ENCODE data around the gene MRPL23. TPM values are rescaled to one million over a fixed set of nuclear protein-coding genes. Genes with fewer than 3 reads are reported as not detected.

Gene MRPL23
- total and polyA plus RNA-seq, 2 of the 8 experiments (the other 6 are each of a cell fraction or from before 2014, with no cell fraction given): 86.4 to 244 TPM

DNA sequence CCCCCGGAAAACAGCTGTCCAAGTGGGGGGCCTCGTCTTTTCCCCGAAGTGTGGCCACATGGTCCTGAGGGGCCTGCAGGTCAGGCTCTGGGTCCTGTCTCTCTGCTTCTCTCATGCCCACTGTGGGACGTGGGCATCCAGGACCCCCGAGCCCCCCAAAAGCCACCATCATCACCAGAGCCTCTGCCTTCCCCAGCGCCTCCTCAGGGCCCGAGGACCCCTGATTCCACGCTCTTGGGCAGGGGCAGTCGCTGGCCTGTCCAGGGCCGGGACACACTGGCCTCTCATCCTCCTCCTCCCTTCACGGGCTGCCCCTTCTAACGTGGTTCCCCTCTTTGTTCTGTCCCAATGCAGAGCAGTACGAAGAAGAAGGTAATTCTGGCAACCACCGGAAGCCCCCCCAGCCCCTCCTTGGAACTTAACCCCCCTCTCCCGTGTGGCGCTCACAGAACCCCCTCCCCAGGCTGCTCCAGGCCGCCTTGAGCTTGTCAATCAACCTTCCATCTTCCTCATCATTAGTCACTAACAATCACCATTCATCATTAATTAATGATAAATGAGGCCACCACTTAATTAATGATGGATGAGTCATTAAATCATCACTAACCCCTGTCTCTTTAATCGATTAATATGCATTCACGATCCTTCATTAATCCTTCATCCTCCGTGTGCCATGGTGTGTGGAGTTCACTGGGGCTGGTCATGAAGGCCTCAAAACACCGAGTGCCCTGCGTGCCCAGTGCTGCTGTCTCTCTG lies 23.8 kb upstream of the MRPL23 start:
- Histone ChIP-seq H3K27me3 (replicated peaks in 1 of 4; ENCODE audit: control insufficient read depth in 3 of 4, extremely low read depth in 1 of 4, insufficient read depth in 3 of 4, low read length in 3 of 4) (no peaks in the 10 kb centered on the region), H3K56ac (replicated peaks; ENCODE audit: insufficient read length, low read depth, low read length) (no peak overlapping the region), H3K23ac (ENCODE audit: insufficient read length) (no peak overlapping the region), H3K79me1 (ENCODE audit: low read depth, low read length) (no peaks in the 10 kb centered on the region), H2BK15ac (ENCODE audit: low read length) (no peak overlapping the region), H3K79me2 (ENCODE audit: control insufficient read depth in 1 of 2, insufficient read depth in 2 of 2, low read length in 2 of 2) (no peaks in the 10 kb centered on the region), H3K9me3 (ENCODE audit: insufficient read depth in 2 of 2, low read depth in 1 of 2, low read length in 1 of 2) (no peaks in the 10 kb centered on the region), H4K20me1 (replicated peaks in 1 of 2; ENCODE audit: control insufficient read depth in 1 of 2, insufficient read depth in 2 of 2, low read length in 2 of 2) (no peaks in the 10 kb centered on the region), H4K8ac (ENCODE audit: extremely low read depth, insufficient read depth, low read length) (no peak overlapping the region), H2BK12ac (ENCODE audit: low read depth, low read length) (no peak overlapping the region), H3K4ac (replicated peaks; ENCODE audit: insufficient read length, low read depth, low read length) (no peak overlapping the region), H4K91ac (replicated peaks; ENCODE audit: insufficient read length, low read length) (no peak overlapping the region), H2BK5ac (ENCODE audit: low read depth, low read length) (no peak overlapping the region), H3K14ac (ENCODE audit: insufficient read length) (no peak overlapping the region), H3K9ac (replicated peaks in 1 of 4; ENCODE audit: extremely low read depth in 1 of 4, low read depth in 3 of 4, low read length in 3 of 4) (no peak overlapping the region), H3K18ac (ENCODE audit: extremely low read depth, low read length) (no peak overlapping the region), H3K4me1 (replicated peaks in 1 of 4; ENCODE audit: control insufficient read depth in 3 of 4, insufficient read depth in 4 of 4, low read length in 3 of 4) (peaks cover 0 to 3% (median 0%) of the 10 kb centered on the region in 4 experiments; a peak in 3 of 7 replicates), H3K4me2 (ENCODE audit: insufficient read depth in 1 of 2, low read depth in 2 of 2, low read length in 2 of 2) (no peak overlapping the region), H3K27ac (ENCODE audit: low read depth, low read length) (no peak overlapping the region), H3K23me2 (ENCODE audit: low read depth, low read length) (no peaks in the 10 kb centered on the region), H2BK20ac (ENCODE audit: low read length) (no peak overlapping the region), H4K5ac (ENCODE audit: insufficient read length, low read depth, low read length) (no peak overlapping the region), H3K36me3 (ENCODE audit: control insufficient read depth in 2 of 4, insufficient read depth in 4 of 4, low read length in 3 of 4) (no peaks in the 10 kb centered on the region), H2BK120ac (replicated peaks; ENCODE audit: low read depth, low read length) (no peak overlapping the region), H2AK5ac (ENCODE audit: low read depth, low read length) (no peak overlapping the region), H3K4me3 (ENCODE audit: extremely low read depth in 1 of 4, insufficient read depth in 2 of 4, low read depth in 3 of 4, low read length in 4 of 4) (no peak overlapping the region), H2AFZ (ENCODE audit: low read length) (no peak overlapping the region)
- TF ChIP-seq SP2 (IDR thresholded peaks at IDR 0.05; ENCODE audit: low read length) (no peak), TAF1 (IDR thresholded peaks at IDR 0.05; ENCODE audit: low read depth, low read length) (no peak), FOSL1 (IDR thresholded peaks at IDR 0.05; ENCODE audit: insufficient read depth, low read depth, low read length) (no peak), SP1 (IDR thresholded peaks at IDR 0.05; ENCODE audit: low read depth, low read length) (no peak), SP4 (IDR thresholded peaks at IDR 0.05; ENCODE audit: low read length) (no peak), JUN (IDR thresholded peaks at IDR 0.05; ENCODE audit: low read depth, low read length) (no peak), CREB1 (IDR thresholded peaks at IDR 0.05) (no peak)
- TF ChIP-seq, protein P1, sequence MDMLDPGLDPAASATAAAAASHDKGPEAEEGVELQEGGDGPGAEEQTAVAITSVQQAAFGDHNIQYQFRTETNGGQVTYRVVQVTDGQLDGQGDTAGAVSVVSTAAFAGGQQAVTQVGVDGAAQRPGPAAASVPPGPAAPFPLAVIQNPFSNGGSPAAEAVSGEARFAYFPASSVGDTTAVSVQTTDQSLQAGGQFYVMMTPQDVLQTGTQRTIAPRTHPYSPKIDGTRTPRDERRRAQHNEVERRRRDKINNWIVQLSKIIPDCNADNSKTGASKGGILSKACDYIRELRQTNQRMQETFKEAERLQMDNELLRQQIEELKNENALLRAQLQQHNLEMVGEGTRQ (IDR thresholded peaks at IDR 0.05; ENCODE audit: low read length): no peak
- ChIA-PET CTCF (ENCODE audit: partially characterized antibody) (interaction anchor here (0.7 to 4.2 kb wide), 9 partner anchors 10 to 232 kb away, joined by 3 to 29 read pairs (median 12); partner anchors contain the start of gene PRR33), POLR2A (ENCODE audit: partially characterized antibody) (no interaction called here)
- FAIRE-seq (no peak), DNase-seq (ENCODE audit: low read depth in 1 of 2, low spot score in 2 of 2) (no peak)
- 89% methylated on average over 22 of the region's 22 CpGs; no CpG with 5 or more reads in 1 of the 2 experiments for WGBS, 2 experiments (ENCODE audit: extremely low coverage in 1 of 2, insufficient coverage in 1 of 2, insufficient read length in 1 of 2, insufficient replicate concordance in 2 of 2, low coverage in 1 of 2, low lambda C conversion rate in 2 of 2, missing lambda C conversion rate in 1 of 2)

All from H1 (cell line).